ENCODE results near the gene SH3BP5L.
A peak's percentile ranks its signal among the peaks of the same experiment; 100 is the strongest.
"Not testable (repeated sequence)": the region's sequence is repeated elsewhere in the genome, so short reads cannot be mapped to it uniquely, and the experiment has no call there.

Gene SH3BP5L

DNA sequence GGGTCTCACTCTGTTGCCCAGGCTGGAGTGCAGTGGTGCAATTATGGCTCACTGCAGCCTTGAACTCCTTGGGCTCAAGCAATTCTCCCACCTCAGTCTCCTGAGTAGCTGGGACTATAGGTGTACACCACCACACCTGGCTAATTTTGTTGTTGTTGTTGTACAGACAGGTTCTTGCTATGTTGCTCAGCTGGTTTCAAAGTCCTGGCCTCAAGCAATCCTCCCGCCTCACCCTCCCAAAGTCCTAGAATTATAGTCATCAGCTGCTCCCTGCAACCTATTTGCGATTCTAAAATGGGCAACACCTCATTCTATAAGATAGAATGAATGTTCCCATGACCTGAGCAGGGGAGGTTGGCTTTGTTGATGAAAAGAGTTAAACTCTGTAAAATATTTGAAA lies 36.4 kb downstream of the SH3BP5L start:
- H3K4me1 ChIP-seq (ENCODE audit: control extremely low read depth in 1 of 4, control insufficient read depth in 4 of 4, insufficient read depth in 4 of 4, low read length in 3 of 4); H3K36me3 ChIP-seq (ENCODE audit: control insufficient read depth in 4 of 4, insufficient read depth in 4 of 4, low read length in 3 of 4); POLR2A ChIA-PET; H3K4me3 ChIP-seq (ENCODE audit: control insufficient read depth in 1 of 7, extremely low read depth in 1 of 7, insufficient read depth in 4 of 7, low read depth in 2 of 7, low read length in 6 of 7); CTCF ChIA-PET; H3K9me3 ChIP-seq (ENCODE audit: control extremely low read depth in 1 of 5, control insufficient read depth in 4 of 5, insufficient read depth in 2 of 5, low read depth in 1 of 5, low read length in 4 of 5); DNase-seq; H3K27ac ChIP-seq (ENCODE audit: insufficient read depth in 1 of 2, low read depth in 1 of 2, low read length in 2 of 2, poor library complexity in 1 of 2, severe bottlenecking in 2 of 2); H3K27me3 ChIP-seq (replicated peaks in 2 of 5; ENCODE audit: control insufficient read depth in 4 of 5, insufficient read depth in 5 of 5, low read length in 4 of 5): not testable (repeated sequence)
- WGBS (ENCODE audit: insufficient coverage) = no CpG with 5 or more reads among the region's 2 CpGs

DNA sequence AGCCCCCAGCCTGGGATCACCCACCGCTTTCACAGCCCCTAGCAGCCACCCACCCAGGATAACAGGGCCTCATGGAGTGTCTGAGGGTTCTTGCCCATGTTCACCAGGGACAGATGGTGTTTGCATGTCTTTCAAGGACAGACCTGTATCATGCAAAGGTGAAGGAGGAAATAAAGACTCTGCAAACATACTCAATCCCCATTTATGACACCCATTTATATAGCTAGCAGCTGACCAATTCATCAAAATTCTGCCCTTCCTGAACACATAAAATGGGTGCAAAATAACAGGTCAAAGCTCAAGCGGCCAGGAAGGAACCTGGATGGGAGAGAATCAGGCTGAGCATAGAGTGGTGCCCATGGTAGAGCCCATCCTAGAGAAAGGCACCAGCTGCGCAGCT lies 37.4 kb downstream of the SH3BP5L start:
- H3K4me3 ChIP-seq (ENCODE audit: control insufficient read depth in 1 of 7, extremely low read depth in 1 of 7, insufficient read depth in 4 of 7, low read depth in 2 of 7, low read length in 6 of 7) = no peak overlapping the region
- peaks cover 0 to 3% (median 0%) of the 10 kb centered on the region in 5 experiments for H3K27me3 ChIP-seq (replicated peaks in 2 of 5; ENCODE audit: control insufficient read depth in 4 of 5, insufficient read depth in 5 of 5, low read length in 4 of 5)
- H3K36me3 ChIP-seq (ENCODE audit: control insufficient read depth in 4 of 4, insufficient read depth in 4 of 4, low read length in 3 of 4) = no peaks in the 10 kb centered on the region
- WGBS (ENCODE audit: insufficient coverage) = 100% methylated on average over 3 of the region's 3 CpGs
- DNase-seq = no peak
- H3K27ac ChIP-seq (ENCODE audit: insufficient read depth in 1 of 2, low read depth in 1 of 2, low read length in 2 of 2, poor library complexity in 1 of 2, severe bottlenecking in 2 of 2) = no peak overlapping the region
- no peaks in the 10 kb centered on the region for H3K9me3 ChIP-seq (ENCODE audit: control extremely low read depth in 1 of 5, control insufficient read depth in 4 of 5, insufficient read depth in 2 of 5, low read depth in 1 of 5, low read length in 4 of 5)
- POLR2A ChIA-PET = no interaction called here
- H3K4me1 ChIP-seq (ENCODE audit: control extremely low read depth in 1 of 4, control insufficient read depth in 4 of 4, insufficient read depth in 4 of 4, low read length in 3 of 4) = no peaks in the 10 kb centered on the region
- CTCF ChIA-PET = no interaction called here

DNA sequence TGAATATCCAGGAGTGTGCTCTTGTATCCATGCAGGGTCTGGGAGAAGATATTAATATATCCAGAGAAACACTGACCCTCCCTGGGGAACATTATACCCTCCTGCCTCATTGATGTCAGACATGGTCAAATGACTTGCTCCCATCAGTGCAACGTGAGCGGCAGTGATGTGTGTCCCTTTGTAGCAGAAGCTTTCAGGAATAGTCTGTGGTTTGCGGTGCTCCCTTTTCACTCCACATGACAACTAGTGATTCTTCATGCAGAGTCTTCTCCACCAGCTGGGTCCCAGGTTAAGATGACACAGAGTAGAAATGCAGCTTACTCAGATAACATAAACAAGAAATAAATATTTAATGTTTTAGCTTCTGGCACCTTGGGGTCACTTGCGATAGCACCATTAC lies 38.3 kb downstream of the SH3BP5L start:
- H3K9me3 ChIP-seq (ENCODE audit: control extremely low read depth in 1 of 5, control insufficient read depth in 4 of 5, insufficient read depth in 2 of 5, low read depth in 1 of 5, low read length in 4 of 5) = no peaks in the 10 kb centered on the region
- 100% methylated on average over 1 of the region's 4 CpGs for whole genome bisulfite sequencing (ENCODE audit: insufficient coverage)
- POLR2A ChIA-PET = no interaction called here
- H3K4me3 ChIP-seq (ENCODE audit: control insufficient read depth in 1 of 7, extremely low read depth in 1 of 7, insufficient read depth in 4 of 7, low read depth in 2 of 7, low read length in 6 of 7) = no peak overlapping the region
- no peaks in the 10 kb centered on the region for H3K4me1 ChIP-seq (ENCODE audit: control extremely low read depth in 1 of 4, control insufficient read depth in 4 of 4, insufficient read depth in 4 of 4, low read length in 3 of 4)
- peaks cover 0 to 3% (median 0%) of the 10 kb centered on the region in 5 experiments for H3K27me3 ChIP-seq (replicated peaks in 2 of 5; ENCODE audit: control insufficient read depth in 4 of 5, insufficient read depth in 5 of 5, low read length in 4 of 5)
- no peaks in the 10 kb centered on the region for H3K36me3 ChIP-seq (ENCODE audit: control insufficient read depth in 4 of 4, insufficient read depth in 4 of 4, low read length in 3 of 4)
- DNase-seq = no peak
- H3K27ac ChIP-seq (ENCODE audit: insufficient read depth in 1 of 2, low read depth in 1 of 2, low read length in 2 of 2, poor library complexity in 1 of 2, severe bottlenecking in 2 of 2) = no peak overlapping the region
- CTCF ChIA-PET = interaction anchor here (0.9 to 1.3 kb wide), 3 partner anchors 19 to 170 kb away, joined by 3 to 4 read pairs (median 3); no protein-coding TSS in a partner anchor

DNA sequence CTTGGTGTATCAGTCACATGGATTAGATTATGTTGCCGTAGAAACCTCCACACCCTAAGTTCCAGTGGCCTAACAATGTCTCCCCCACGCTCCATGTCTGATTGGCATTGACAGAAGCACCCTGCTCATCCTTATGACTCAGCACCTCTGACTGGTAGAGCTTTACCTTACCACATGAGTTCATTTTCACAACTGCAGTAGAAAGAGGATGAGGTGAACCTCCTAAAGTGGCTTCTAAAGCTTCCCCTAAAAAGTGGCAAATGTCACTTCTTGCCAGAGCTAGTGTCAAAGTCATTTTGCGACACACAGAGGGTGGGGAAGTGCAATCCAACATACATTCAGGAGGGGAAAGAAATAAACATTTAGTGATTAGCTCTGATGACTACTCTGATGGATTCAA lies 39.6 kb downstream of the SH3BP5L start:
- Histone ChIP-seq H3K4me3 (ENCODE audit: control insufficient read depth in 1 of 7, extremely low read depth in 1 of 7, insufficient read depth in 4 of 7, low read depth in 2 of 7, low read length in 6 of 7) (no peak overlapping the region), H3K27ac (ENCODE audit: insufficient read depth in 1 of 2, low read depth in 1 of 2, low read length in 2 of 2, poor library complexity in 1 of 2, severe bottlenecking in 2 of 2) (no peak overlapping the region), H3K27me3 (replicated peaks in 2 of 5; ENCODE audit: control insufficient read depth in 4 of 5, insufficient read depth in 5 of 5, low read length in 4 of 5) (peaks cover 0 to 3% (median 0%) of the 10 kb centered on the region in 5 experiments), H3K4me1 (ENCODE audit: control extremely low read depth in 1 of 4, control insufficient read depth in 4 of 4, insufficient read depth in 4 of 4, low read length in 3 of 4) (no peaks in the 10 kb centered on the region), H3K36me3 (ENCODE audit: control insufficient read depth in 4 of 4, insufficient read depth in 4 of 4, low read length in 3 of 4) (no peaks in the 10 kb centered on the region), H3K9me3 (ENCODE audit: control extremely low read depth in 1 of 5, control insufficient read depth in 4 of 5, insufficient read depth in 2 of 5, low read depth in 1 of 5, low read length in 4 of 5) (no peaks in the 10 kb centered on the region)
- peak in 1 of 3 donors; percentile 35 for DNase-seq
- ChIA-PET POLR2A (no interaction called here), CTCF (interaction anchor here (0.7 to 1.3 kb wide), 3 partner anchors 20 to 169 kb away, joined by 3 to 4 read pairs (median 3); no protein-coding TSS in a partner anchor)
- 86% methylated on average over 2 of the region's 3 CpGs for WGBS (ENCODE audit: insufficient coverage)

DNA sequence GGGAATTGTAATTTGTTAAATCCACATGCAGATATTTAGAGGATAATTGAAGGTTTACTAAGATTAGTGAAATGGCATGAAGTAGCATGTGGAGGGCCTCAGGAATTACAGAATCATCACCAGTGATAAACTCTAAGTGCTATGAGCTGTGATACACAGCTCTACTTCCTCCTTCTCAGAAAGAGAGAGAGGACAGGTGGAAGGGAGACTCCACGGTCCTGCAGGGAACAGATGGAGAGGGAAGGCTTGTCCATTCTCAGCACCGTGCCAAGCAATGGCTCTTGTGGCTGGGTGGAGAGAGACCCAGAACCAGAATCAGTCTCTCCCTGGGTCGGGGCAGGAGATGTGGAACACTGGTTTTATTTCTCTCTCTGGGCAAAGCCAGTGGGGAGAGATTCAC lies 42.3 kb downstream of the SH3BP5L start:
- WGBS (ENCODE audit: insufficient coverage) = 88% methylated on average over 2 of the region's 3 CpGs
- Histone ChIP-seq H3K4me1 (ENCODE audit: control extremely low read depth in 1 of 4, control insufficient read depth in 4 of 4, insufficient read depth in 4 of 4, low read length in 3 of 4) (no peaks in the 10 kb centered on the region), H3K9me3 (ENCODE audit: control extremely low read depth in 1 of 5, control insufficient read depth in 4 of 5, insufficient read depth in 2 of 5, low read depth in 1 of 5, low read length in 4 of 5) (peaks cover 0 to 4% (median 1%) of the 10 kb centered on the region in 5 experiments), H3K27me3 (replicated peaks in 2 of 5; ENCODE audit: control insufficient read depth in 4 of 5, insufficient read depth in 5 of 5, low read length in 4 of 5) (no peaks in the 10 kb centered on the region), H3K27ac (ENCODE audit: insufficient read depth in 1 of 2, low read depth in 1 of 2, low read length in 2 of 2, poor library complexity in 1 of 2, severe bottlenecking in 2 of 2) (no peak overlapping the region), H3K36me3 (ENCODE audit: control insufficient read depth in 4 of 4, insufficient read depth in 4 of 4, low read length in 3 of 4) (no peaks in the 10 kb centered on the region), H3K4me3 (ENCODE audit: control insufficient read depth in 1 of 7, extremely low read depth in 1 of 7, insufficient read depth in 4 of 7, low read depth in 2 of 7, low read length in 6 of 7) (no peak overlapping the region)
- POLR2A ChIA-PET = no interaction called here
- DNase-seq = no peak
- CTCF ChIA-PET = no interaction called here

DNA sequence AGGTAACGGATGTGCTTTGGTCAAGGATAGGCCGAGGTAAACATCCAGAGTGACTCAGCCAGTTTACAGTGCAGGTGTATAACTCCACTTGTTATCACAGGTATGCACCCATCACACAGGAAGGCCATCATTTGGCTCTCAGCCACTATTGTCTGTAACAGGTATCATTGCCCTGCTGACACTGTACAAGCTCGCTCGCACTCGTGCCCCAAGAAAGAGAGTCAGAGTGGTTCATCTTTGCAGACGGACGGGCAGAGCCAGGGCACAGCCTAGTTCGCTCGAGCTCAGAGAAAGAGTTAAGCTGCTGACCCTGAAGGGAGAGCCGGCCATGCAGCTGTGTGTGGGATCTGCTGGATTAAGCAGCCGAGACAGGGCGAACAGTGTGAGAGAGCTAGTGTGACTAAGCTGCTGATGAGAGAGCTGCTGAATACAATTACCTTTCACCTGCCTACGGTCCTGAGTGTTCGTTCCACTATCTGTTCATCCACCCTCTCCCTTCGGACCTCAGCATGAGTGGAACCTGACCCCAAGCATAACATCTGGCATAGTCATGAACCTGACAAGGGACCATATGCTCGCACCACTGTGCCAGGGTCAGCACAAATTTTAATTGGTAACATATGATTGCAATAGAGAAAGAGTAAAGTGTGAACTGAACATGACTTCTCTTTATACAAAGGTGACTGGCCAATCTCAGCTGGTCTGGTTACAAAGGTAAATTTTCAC lies 43.1 kb downstream of the SH3BP5L start:
- H3K4me3 ChIP-seq (ENCODE audit: control insufficient read depth in 1 of 7, extremely low read depth in 1 of 7, insufficient read depth in 4 of 7, low read depth in 2 of 7, low read length in 6 of 7) = no peak overlapping the region
- H3K27ac ChIP-seq (ENCODE audit: insufficient read depth in 1 of 2, low read depth in 1 of 2, low read length in 2 of 2, poor library complexity in 1 of 2, severe bottlenecking in 2 of 2) = no peak overlapping the region
- H3K27me3 ChIP-seq (replicated peaks in 2 of 5; ENCODE audit: control insufficient read depth in 4 of 5, insufficient read depth in 5 of 5, low read length in 4 of 5) = no peaks in the 10 kb centered on the region
- WGBS (ENCODE audit: insufficient coverage) = 99% methylated on average over 14 of the region's 16 CpGs
- no peaks in the 10 kb centered on the region for H3K4me1 ChIP-seq (ENCODE audit: control extremely low read depth in 1 of 4, control insufficient read depth in 4 of 4, insufficient read depth in 4 of 4, low read length in 3 of 4)
- no peaks in the 10 kb centered on the region for H3K36me3 ChIP-seq (ENCODE audit: control insufficient read depth in 4 of 4, insufficient read depth in 4 of 4, low read length in 3 of 4)
- POLR2A ChIA-PET = no interaction called here
- CTCF ChIA-PET = no interaction called here
- no peak for DNase-seq
- peaks cover 0 to 4% (median 3%) of the 10 kb centered on the region in 5 experiments for H3K9me3 ChIP-seq (ENCODE audit: control extremely low read depth in 1 of 5, control insufficient read depth in 4 of 5, insufficient read depth in 2 of 5, low read depth in 1 of 5, low read length in 4 of 5)

DNA sequence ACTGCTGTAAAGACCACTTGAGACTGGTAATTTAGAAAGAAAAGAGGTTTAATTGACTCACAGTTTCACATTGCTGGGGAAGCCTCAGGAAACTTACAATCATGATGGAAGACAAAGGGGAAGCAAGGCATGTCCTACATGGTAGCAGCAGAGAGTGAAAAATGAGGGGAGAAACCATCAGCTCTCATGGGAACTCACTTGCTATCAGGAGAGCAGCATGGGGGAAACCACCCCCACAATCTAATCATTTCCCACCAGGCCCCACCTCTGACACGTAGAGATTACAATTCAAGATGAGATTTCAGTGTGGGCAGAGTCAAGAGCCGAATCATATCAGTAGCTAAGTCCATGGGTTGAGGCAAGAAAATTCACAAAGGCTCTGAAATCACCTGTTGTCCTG lies 46.4 kb downstream of the SH3BP5L start:
- H3K4me1 ChIP-seq (ENCODE audit: control extremely low read depth in 1 of 4, control insufficient read depth in 4 of 4, insufficient read depth in 4 of 4, low read length in 3 of 4) = no peaks in the 10 kb centered on the region
- ChIA-PET POLR2A (no interaction called here), CTCF (no interaction called here)
- H3K36me3 ChIP-seq (ENCODE audit: control insufficient read depth in 4 of 4, insufficient read depth in 4 of 4, low read length in 3 of 4) = no peaks in the 10 kb centered on the region
- 83% methylated on average over 1 of the region's 2 CpGs for WGBS (ENCODE audit: insufficient coverage)
- peaks cover 0 to 14% (median 10%) of the 10 kb centered on the region in 5 experiments for H3K9me3 ChIP-seq (ENCODE audit: control extremely low read depth in 1 of 5, control insufficient read depth in 4 of 5, insufficient read depth in 2 of 5, low read depth in 1 of 5, low read length in 4 of 5)
- H3K27ac ChIP-seq (ENCODE audit: insufficient read depth in 1 of 2, low read depth in 1 of 2, low read length in 2 of 2, poor library complexity in 1 of 2, severe bottlenecking in 2 of 2) = no peak overlapping the region
- no peak overlapping the region for H3K4me3 ChIP-seq (ENCODE audit: control insufficient read depth in 1 of 7, extremely low read depth in 1 of 7, insufficient read depth in 4 of 7, low read depth in 2 of 7, low read length in 6 of 7)
- DNase-seq = peak in 2 of 3 donors; percentile 6 to 32
- H3K27me3 ChIP-seq (replicated peaks in 2 of 5; ENCODE audit: control insufficient read depth in 4 of 5, insufficient read depth in 5 of 5, low read length in 4 of 5) = no peaks in the 10 kb centered on the region
